ENCODE data around the gene TARS2.

TARS2 gene

GRCh38 chr1:150486966-150487762 lies at the start of gene TARS2:
Gene TARS2 (plus strand): TSS chr1:150487419. CDS start chr1:150487451, 32 bp downstream.
- peak; percentile 100 for DNase-seq

GRCh38 chr1:150441121-150441520 lies 46.1 kb upstream of the TARS2 start:
- no peak for DNase-seq

GRCh38 chr1:150444232-150444631 lies 43.0 kb upstream of the TARS2 start:
- DNase-seq: no peak

- no peak for DNase-seq
Measured at GRCh38 chr1:150456146-150456647, 31.0 kb upstream of the TARS2 start.

GRCh38 chr1:150464422-150464826 lies 22.8 kb upstream of the TARS2 start:
- peak; percentile 72 for DNase-seq

- no peak for DNase-seq
Measured at GRCh38 chr1:150466964-150467363, 20.3 kb upstream of the TARS2 start.

- no peak for DNase-seq
Measured at GRCh38 chr1:150469291-150469690, 17.9 kb upstream of the TARS2 start.

- DNase-seq: no peak
Measured at GRCh38 chr1:150472601-150473200, 14.5 kb upstream of the TARS2 start.

GRCh38 chr1:150473659-150474058 lies 13.6 kb upstream of the TARS2 start:
- DNase-seq: no peak

- DNase-seq: no peak
Measured at GRCh38 chr1:150474869-150475268, 12.3 kb upstream of the TARS2 start.

GRCh38 chr1:150476754-150477153 lies 10.5 kb upstream of the TARS2 start:
- DNase-seq: no peak

- DNase-seq: no peak
Measured at GRCh38 chr1:150477320-150477719, 9.9 kb upstream of the TARS2 start.

- DNase-seq: no peak
Measured at GRCh38 chr1:150477733-150478132, 9.5 kb upstream of the TARS2 start.

- no peak for DNase-seq
Measured at GRCh38 chr1:150479370-150479769, 7.8 kb upstream of the TARS2 start.

- no peak for DNase-seq
Measured at GRCh38 chr1:150479927-150480352, 7.3 kb upstream of the TARS2 start.

- no peak for DNase-seq
Measured at GRCh38 chr1:150484431-150484830, 2.8 kb upstream of the TARS2 start.

- peak; percentile 70 for DNase-seq
Measured at GRCh38 chr1:150484861-150485260, 2.4 kb upstream of the TARS2 start.

GRCh38 chr1:150487763-150488115 lies 520 bp downstream of the TARS2 start:
- DNase-seq: no peak

- DNase-seq: no peak
Measured at GRCh38 chr1:150493175-150493574, 6.0 kb downstream of the TARS2 start.

GRCh38 chr1:150498342-150498741 lies 11.1 kb downstream of the TARS2 start:
- DNase-seq: no peak

GRCh38 chr1:150505431-150505830 lies 18.2 kb downstream of the TARS2 start:
- DNase-seq: no peak

- DNase-seq: peak; percentile 67
Measured at GRCh38 chr1:150507912-150508864, 21.0 kb downstream of the TARS2 start, which contains the start of gene ECM1. Gene ECM1 (plus strand): TSS chr1:150508109. CDS start chr1:150508210, 101 bp downstream.

- DNase-seq: no peak
Measured at GRCh38 chr1:150508982-150509381, 21.8 kb downstream of the TARS2 start.
